Stimulated activated CD4-positive, alpha-beta T cell treated with anti-CD3 and anti-CD28 coated beads, Interleukin-4, amount 100 ng/mL, for 48 hours (primary cell): ENCODE results near the gene BICRAL.

Experiments used
- DNase-seq, 2 donors: peaks; one replicate each; pipeline ENCODE4 v3.0.0-alpha.2; 2020; ENCODE audit warnings: low read depth in 2 of 2

BICRAL gene

GRCh38 chr6:42762426-42762859 is 19.4 kb upstream of the BICRAL start:
- no peak for DNase-seq

- no peak for DNase-seq
Measured at GRCh38 chr6:42762950-42763349, 18.9 kb upstream of the BICRAL start.

- no peak for DNase-seq
Measured at GRCh38 chr6:42764911-42765648, 16.8 kb upstream of the BICRAL start.

- DNase-seq: no peak
Measured at GRCh38 chr6:42766163-42766670, 15.6 kb upstream of the BICRAL start.

- no peak for DNase-seq
Measured at GRCh38 chr6:42769051-42769450, 12.8 kb upstream of the BICRAL start.

- DNase-seq: no peak
Measured at GRCh38 chr6:42769836-42770235, 12.0 kb upstream of the BICRAL start.

- DNase-seq: no peak
Measured at GRCh38 chr6:42771741-42772100, 10.1 kb upstream of the BICRAL start.

GRCh38 chr6:42774201-42774600 is 7.7 kb upstream of the BICRAL start:
- DNase-seq: no peak

- DNase-seq: peak in 1 of 2 donors; percentile 22
Measured at GRCh38 chr6:42774821-42775487, 6.9 kb upstream of the BICRAL start.

GRCh38 chr6:42777126-42777822 is 4.6 kb upstream of the BICRAL start:
- no peak for DNase-seq

GRCh38 chr6:42778122-42778521 is 3.7 kb upstream of the BICRAL start:
- DNase-seq: no peak

- no peak for DNase-seq
Measured at GRCh38 chr6:42779521-42779920, 2.3 kb upstream of the BICRAL start.

- no peak for DNase-seq
Measured at GRCh38 chr6:42781546-42781795, 381 bp upstream of the BICRAL start.

GRCh38 chr6:42782689-42783176 is 881 bp downstream of the BICRAL start:
- DNase-seq: peak; percentile 60 to 65

- peak; percentile 62 to 64 for DNase-seq
Measured at GRCh38 chr6:42783177-42783875, 1.5 kb downstream of the BICRAL start.

GRCh38 chr6:42783876-42784642 is 2.2 kb downstream of the BICRAL start:
- DNase-seq: no peak

GRCh38 chr6:42784717-42785498 is 3.1 kb downstream of the BICRAL start:
- no peak for DNase-seq

GRCh38 chr6:42786525-42786985 is 4.7 kb downstream of the BICRAL start:
- DNase-seq: no peak

GRCh38 chr6:42787063-42787472 is 5.2 kb downstream of the BICRAL start:
- no peak for DNase-seq

GRCh38 chr6:42788671-42789070 is 6.8 kb downstream of the BICRAL start:
- DNase-seq: no peak
